AG04449 (cell line): ENCODE data around the gene ESAM.

Experiments used
- CTCF ChIA-PET: fragments of 350-600 bp; formaldehyde crosslinking; extraction: SDS; loops from one replicate; lab custom pipeline; 2021; ENCODE audit warnings: antibody characterized with exemption; lab: Yijun Ruan, JAX
- POLR2A ChIA-PET: fragments of 400-600, 350-600 bp; formaldehyde crosslinking; extraction: SDS; loops from one replicate; lab custom pipeline; 2020; ENCODE audit warnings: antibody characterized with exemption, inconsistent platforms; lab: Yijun Ruan, JAX
- DNase-seq: peaks from one replicate; pipeline ENCODE4 v3.0.0-alpha.2; 2010; ENCODE audit warnings: low read depth, low spot score
- H3K4me3 ChIP-seq: 2 replicates; pipeline ENCODE4 v1.5.1; 2011; ENCODE audit warnings: low read depth, mild to moderate bottlenecking, control low read depth, low read length
- TF ChIP-seq, protein P1 (sequence below): IDR thresholded peaks from one replicate; pipeline ENCODE4 v1.5.1; 2011; ENCODE audit warnings: mild to moderate bottlenecking, moderate library complexity, low read length, control low read depth, inconsistent platforms; ENCODE audit not compliant: insufficient read depth; ENCODE audit errors: missing control alignments

ESAM gene

DNA sequence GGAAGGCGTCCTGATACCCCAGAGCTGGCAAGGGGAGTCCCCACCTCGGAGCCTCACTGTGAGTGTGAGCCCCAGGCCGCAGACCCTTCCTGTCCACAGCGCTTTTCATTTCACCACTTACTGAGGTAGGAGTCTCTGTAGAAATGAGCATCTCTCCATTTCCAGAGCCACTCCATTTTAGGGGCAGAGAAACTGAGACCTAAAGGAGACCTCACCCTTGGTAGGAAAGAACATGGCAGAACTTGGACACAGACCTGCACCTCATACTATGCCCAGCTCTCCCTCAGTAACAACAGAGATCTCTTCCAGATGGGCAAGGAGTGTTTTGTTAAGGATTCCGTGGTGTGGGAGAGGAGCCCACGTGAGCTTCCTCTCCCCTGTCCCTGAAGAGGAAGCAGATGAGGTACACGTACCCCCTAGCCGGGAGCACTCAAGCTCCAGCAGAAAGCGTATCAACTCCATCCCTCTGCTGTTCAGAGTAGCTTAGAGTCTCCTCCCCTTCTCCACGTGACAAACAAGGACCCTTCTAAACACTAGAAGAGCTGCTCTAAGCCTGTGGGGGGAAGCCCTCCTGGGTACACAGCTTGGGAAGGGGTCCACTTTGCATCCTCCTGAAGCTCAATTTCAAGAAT lies 9.5 kb downstream of the ESAM start:
- TF ChIP-seq, protein P1, sequence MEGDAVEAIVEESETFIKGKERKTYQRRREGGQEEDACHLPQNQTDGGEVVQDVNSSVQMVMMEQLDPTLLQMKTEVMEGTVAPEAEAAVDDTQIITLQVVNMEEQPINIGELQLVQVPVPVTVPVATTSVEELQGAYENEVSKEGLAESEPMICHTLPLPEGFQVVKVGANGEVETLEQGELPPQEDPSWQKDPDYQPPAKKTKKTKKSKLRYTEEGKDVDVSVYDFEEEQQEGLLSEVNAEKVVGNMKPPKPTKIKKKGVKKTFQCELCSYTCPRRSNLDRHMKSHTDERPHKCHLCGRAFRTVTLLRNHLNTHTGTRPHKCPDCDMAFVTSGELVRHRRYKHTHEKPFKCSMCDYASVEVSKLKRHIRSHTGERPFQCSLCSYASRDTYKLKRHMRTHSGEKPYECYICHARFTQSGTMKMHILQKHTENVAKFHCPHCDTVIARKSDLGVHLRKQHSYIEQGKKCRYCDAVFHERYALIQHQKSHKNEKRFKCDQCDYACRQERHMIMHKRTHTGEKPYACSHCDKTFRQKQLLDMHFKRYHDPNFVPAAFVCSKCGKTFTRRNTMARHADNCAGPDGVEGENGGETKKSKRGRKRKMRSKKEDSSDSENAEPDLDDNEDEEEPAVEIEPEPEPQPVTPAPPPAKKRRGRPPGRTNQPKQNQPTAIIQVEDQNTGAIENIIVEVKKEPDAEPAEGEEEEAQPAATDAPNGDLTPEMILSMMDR, result no peak
- CTCF ChIA-PET, result interaction anchor here (0.8 to 3.3 kb wide), 10 partner anchors 8 to 114 kb away, joined by 3 to 34 read pairs (median 4); partner anchors contain the start of gene ESAM

DNA sequence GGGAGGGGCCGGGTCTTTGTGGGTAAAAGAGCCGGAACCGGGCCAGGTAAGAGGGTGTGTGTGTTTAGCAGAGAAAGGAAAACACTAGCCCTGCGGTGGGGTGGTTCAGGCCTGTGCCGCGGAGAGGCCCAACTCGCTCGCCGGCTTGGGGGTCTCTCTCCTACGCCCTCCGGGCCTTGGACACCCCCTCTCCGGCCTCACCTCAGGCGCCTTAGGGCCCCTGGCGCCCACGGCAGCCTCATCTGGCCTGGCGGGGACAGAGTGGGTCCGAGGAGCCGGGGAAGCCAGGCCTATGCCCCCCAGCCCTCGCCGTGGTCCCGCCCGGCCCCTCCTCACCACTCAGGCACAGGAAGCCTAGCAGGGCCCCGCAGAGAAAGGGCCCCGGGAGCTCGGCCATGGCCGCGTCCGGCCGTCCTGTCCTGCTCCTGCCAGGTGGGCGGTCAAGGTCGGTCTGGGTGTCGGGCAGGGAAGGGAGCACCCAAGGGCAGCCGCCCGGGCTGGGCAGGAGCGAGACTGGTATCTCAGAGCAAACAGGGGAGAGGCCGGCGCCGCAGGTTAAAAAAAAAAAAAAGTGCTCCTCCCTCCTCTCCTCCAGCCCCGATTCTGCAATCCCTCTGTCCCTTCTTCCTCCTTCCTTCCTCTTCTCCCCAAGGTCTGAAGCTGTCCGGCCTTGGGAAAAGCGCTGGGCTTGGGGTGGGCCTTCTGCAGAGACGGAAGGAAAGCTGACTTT lies 10.2 kb downstream of the ESAM start, which contains the start of gene VSIG2:
VSIG2 (minus strand) TSS at position 515 of the 730 bp plus-strand sequence; CDS start at position 397, 118 bp downstream.
- no peak for DNase-seq
- TF ChIP-seq, protein P1, result no peak
- CTCF ChIA-PET, result interaction anchor here (1.4 to 3.3 kb wide), 8 partner anchors 10 to 115 kb away, joined by 4 to 34 read pairs (median 6); partner anchors contain the start of genes ESAM and NRGN
- no peak within 1 kb of the TSS for H3K4me3 ChIP-seq
- POLR2A ChIA-PET, result interaction anchor here (0.6 kb wide), 1 partner anchor 349 kb away, joined by 3 read pairs; no protein-coding TSS in a partner anchor

More for the DNA sequence above, 9.5 kb downstream of the ESAM start:
- H3K4me3 ChIP-seq, result no peak overlapping the region
- POLR2A ChIA-PET, result interaction anchor here (0.6 kb wide), 2 partner anchors 311 to 350 kb away, joined by 3 to 4 read pairs; no protein-coding TSS in a partner anchor
- DNase-seq, result no peak

DNA sequence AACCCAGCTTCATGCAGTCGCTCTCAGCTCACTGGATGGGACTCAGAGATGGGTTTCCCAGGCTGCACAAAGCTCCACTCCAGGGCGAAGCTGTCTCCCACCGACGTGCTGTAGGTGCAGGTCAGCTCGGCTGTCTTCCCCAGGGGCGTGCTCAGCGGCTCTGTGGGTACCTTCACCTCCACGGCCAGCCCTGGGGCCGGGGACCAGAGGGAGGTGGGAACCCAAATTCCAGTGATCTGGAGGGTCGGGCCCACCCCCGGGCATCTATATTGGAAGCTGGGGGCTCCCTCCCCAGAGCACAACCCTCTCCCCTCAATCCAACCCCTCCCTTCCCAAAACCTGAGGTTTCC lies 10.7 kb downstream of the ESAM start:
- CTCF ChIA-PET, result interaction anchor here (1.4 to 4.0 kb wide), 4 partner anchors 11 to 107 kb away, joined by 4 to 30 read pairs (median 8); partner anchors contain the start of genes ESAM and NRGN
- H3K4me3 ChIP-seq, result no peak overlapping the region
- POLR2A ChIA-PET, result no interaction called here
- TF ChIP-seq, protein P1, result no peak
- no peak for DNase-seq

DNA sequence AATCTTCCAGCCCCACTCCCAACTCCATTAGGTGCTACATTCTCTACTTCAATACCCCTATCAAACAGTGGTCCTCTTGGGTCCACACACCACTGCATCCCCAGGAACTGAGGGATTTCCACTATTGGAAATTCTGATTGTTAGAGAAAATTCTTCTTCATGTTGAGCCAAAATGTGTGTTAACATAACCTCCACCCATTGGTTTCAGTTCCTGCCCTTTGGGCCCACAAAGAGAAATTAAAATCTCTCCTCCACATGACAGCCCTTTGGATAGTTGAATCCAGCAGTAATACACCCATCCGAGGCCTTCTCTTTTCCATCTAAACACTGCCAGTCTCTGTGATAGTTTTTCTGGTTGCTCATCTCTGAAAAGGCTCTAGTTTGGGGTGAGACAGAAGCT lies 12.2 kb downstream of the ESAM start:
- TF ChIP-seq, protein P1, result no peak
- ChIA-PET POLR2A (no interaction called here), CTCF (interaction anchor here (1.3 to 4.0 kb wide), 3 partner anchors 9 to 87 kb away, joined by 4 to 30 read pairs (median 11); partner anchors contain the start of genes ESAM and NRGN)

DNA sequence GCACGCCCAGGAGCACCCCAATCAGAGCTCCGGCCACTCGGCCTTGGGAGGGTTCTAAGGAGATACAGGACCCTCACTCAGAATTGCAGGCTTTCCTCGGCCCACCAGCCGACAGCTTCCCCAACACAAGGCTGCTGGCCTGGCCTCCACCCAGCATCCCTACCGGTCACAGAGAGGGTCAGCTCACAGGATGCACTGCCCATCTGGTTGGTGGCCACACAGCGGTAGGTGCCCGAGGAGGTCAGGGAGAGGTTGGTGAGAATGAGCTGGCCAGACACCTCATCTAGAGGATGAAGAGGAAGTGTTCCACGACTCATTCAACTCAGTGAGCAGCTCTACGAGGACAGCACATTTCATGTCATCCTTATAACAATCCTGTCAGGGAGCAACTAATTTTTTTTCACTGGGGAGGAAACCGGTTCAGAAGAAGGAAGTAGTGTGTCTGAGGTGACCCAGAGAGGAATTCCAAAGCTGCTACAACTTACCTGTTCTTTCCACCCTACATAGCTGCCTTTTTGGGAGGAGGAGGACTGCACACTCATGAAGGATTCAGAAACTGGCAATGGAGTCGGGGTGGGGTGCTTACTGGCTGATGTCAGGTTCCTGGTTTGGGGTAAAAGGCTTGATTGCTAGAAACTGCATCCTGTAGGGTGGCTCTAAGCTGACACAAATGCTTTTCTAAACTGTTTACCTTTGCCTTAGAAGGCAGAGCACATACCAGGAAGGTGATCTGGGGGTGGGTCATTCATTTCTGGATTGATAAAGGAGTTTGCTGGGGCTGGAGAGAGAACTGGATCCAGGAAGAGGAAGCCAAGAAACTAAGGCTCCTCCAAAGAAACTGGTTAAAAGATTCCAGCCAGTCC lies 13.4 kb downstream of the ESAM start:
- TF ChIP-seq, protein P1, result no peak
- CTCF ChIA-PET, result interaction anchor here (1.2 to 7.3 kb wide), 7 partner anchors 9 to 89 kb away, joined by 4 to 50 read pairs (median 6); partner anchors contain the start of genes ESAM and NRGN

More for the DNA sequence above, 12.2 kb downstream of the ESAM start:
- H3K4me3 ChIP-seq, result no peak overlapping the region
- no peak for DNase-seq

More for the DNA sequence above, 13.4 kb downstream of the ESAM start:
- POLR2A ChIA-PET, result no interaction called here
- DNase-seq, result no peak
- H3K4me3 ChIP-seq, result no peak overlapping the region
